WTC11 (cell line): ENCODE results near the gene RHOBTB3.

ENCODE experiments used
- CTCF ChIP-seq: fragments of 200-600 bp; IDR thresholded peaks from 2 replicates; pipeline ENCODE4 v1.8.0; 2022; ENCODE audit warnings: antibody characterized with exemption
- FOXP1 ChIP-seq: sonication (generic); formaldehyde crosslinking; IDR thresholded peaks from 2 replicates; pipeline ENCODE4 v1.8.0; 2022; ENCODE audit warnings: missing genetic modification reagents, mild to moderate bottlenecking, moderate library complexity, borderline replicate concordance
- MLX ChIP-seq: sonication (generic); formaldehyde crosslinking; IDR thresholded peaks from 2 replicates; pipeline ENCODE4 v1.8.1; 2023; ENCODE audit warnings: mild to moderate bottlenecking, missing genetic modification reagents, moderate library complexity
- MYBL2 ChIP-seq: sonication (generic); formaldehyde crosslinking; IDR thresholded peaks from 2 replicates; pipeline ENCODE4 v1.8.1; 2023; ENCODE audit warnings: mild to moderate bottlenecking, moderate library complexity, missing genetic modification reagents
- NR1H2 ChIP-seq: sonication (generic); formaldehyde crosslinking; IDR thresholded peaks from 2 replicates; pipeline ENCODE4 v1.9.0; 2021; ENCODE audit warnings: mild to moderate bottlenecking, moderate library complexity, missing genetic modification reagents
- SMAD4 ChIP-seq: sonication (generic); formaldehyde crosslinking; IDR thresholded peaks from 2 replicates; pipeline ENCODE4 v1.8.0; 2022; ENCODE audit warnings: mild to moderate bottlenecking, missing genetic modification reagents
- USF2 ChIP-seq: sonication (generic); formaldehyde crosslinking; IDR thresholded peaks from 2 replicates; pipeline ENCODE4 v1.8.1; 2023; ENCODE audit warnings: mild to moderate bottlenecking, missing genetic modification reagents, moderate library complexity
- ZSCAN18 ChIP-seq: fragments of 250-450 bp; sonication (Bioruptor Pico); IDR thresholded peaks from 2 replicates; pipeline ENCODE4 v2.1.2; 2022; ENCODE audit warnings: mild to moderate bottlenecking, moderate library complexity

- TF ChIP-seq FOXP1 (CRISPR knock-in tag) (no peak), NR1H2 (CRISPR knock-in tag) (no peak), CTCF (no peak), ZSCAN18 (no peak), SMAD4 (CRISPR knock-in tag) (no peak), MYBL2 (CRISPR knock-in tag) (no peak), USF2 (CRISPR knock-in tag) (no peak), MLX (no peak)
These were observed 27.9 kb downstream of the RHOBTB3 start for GRCh38 chr5:95759005-95759404.
